SU-DHL-6 (cell line): ENCODE results near the gene MYL6.

ENCODE experiments used
- EZH2phosphoT487 ChIP-seq: fragments of 200-600 bp; sonication (generic), shearing (Covaris generic); conservative IDR thresholded peaks from 2 replicates; pipeline ENCODE4 v1.6.1; 2018; ENCODE audit warnings: mild to moderate bottlenecking, antibody characterized with exemption, low read length, moderate library complexity, mixed read lengths
- TF ChIP-seq, protein P1 (sequence below): fragments of 200-600 bp; sonication (generic); IDR thresholded peaks from one replicate; pipeline ENCODE4 v1.5.1; 2017; ENCODE audit warnings: antibody characterized with exemption, mild to moderate bottlenecking, low read length, moderate library complexity; ENCODE audit not compliant: insufficient read depth, poor library complexity, severe bottlenecking

DNA sequence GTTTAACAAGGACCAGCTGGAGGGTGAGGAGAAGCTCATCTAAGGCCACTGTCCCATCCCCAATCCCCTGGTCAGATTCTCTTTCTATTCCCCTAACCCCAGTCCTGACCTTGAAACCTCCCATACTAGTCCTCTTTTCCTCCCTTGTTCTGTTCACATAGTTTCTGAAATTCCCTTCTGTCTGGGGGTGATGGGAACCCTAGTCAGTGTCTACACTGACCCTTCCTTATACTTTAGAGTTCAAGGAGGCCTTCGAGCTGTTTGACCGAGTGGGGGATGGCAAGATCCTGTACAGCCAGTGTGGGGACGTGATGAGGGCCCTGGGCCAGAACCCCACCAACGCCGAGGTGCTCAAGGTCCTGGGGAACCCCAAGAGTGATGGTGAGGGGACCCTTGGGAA lies 3.3 kb upstream of the MYL6 start:
- TF ChIP-seq, protein P1, sequence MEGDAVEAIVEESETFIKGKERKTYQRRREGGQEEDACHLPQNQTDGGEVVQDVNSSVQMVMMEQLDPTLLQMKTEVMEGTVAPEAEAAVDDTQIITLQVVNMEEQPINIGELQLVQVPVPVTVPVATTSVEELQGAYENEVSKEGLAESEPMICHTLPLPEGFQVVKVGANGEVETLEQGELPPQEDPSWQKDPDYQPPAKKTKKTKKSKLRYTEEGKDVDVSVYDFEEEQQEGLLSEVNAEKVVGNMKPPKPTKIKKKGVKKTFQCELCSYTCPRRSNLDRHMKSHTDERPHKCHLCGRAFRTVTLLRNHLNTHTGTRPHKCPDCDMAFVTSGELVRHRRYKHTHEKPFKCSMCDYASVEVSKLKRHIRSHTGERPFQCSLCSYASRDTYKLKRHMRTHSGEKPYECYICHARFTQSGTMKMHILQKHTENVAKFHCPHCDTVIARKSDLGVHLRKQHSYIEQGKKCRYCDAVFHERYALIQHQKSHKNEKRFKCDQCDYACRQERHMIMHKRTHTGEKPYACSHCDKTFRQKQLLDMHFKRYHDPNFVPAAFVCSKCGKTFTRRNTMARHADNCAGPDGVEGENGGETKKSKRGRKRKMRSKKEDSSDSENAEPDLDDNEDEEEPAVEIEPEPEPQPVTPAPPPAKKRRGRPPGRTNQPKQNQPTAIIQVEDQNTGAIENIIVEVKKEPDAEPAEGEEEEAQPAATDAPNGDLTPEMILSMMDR = no peak
- TF ChIP-seq EZH2phosphoT487 = no peak
